ENCODE measurements around the gene MACO1. TPM values are rescaled to one million over a fixed set of nuclear protein-coding genes. Genes with fewer than 3 reads are reported as not detected.
"Not testable (repeated sequence)": the region's sequence is repeated elsewhere in the genome, so short reads cannot be mapped to it uniquely, and the experiment has no call there.

The MACO1 gene
- total RNA-seq, 1 experiment from 2014 or later, result 9.8 TPM

GRCh38 chr1:25389721-25390120, 41.0 kb upstream of the MACO1 start:
- H2AFZ ChIP-seq (ENCODE audit: low read depth, low read length, poor library complexity, severe bottlenecking); H4K20me1 ChIP-seq (ENCODE audit: insufficient read depth); H3K9me3 ChIP-seq (ENCODE audit: control insufficient read depth in 1 of 2, insufficient read depth in 1 of 2, low read depth in 1 of 2, low read length in 2 of 2); H3K79me2 ChIP-seq (ENCODE audit: insufficient read depth, low read length); H3K36me3 ChIP-seq (ENCODE audit: control insufficient read depth in 1 of 2, insufficient read depth in 2 of 2, low read length in 2 of 2); POLR2A ChIA-PET; H3K9ac ChIP-seq (ENCODE audit: low read length); H3K27me3 ChIP-seq (ENCODE audit: insufficient read depth, low read length); H3K4me3 ChIP-seq (replicated peaks in 1 of 2; ENCODE audit: low read depth in 1 of 2, low read length in 2 of 2); BruUV-seq (replicated peaks); CTCF ChIA-PET; intact Hi-C loops (cut with micrococcal nuclease); H3K4me2 ChIP-seq (ENCODE audit: low read length); DNase-seq (ENCODE audit: low read depth, low spot score); ATAC-seq; H3K27ac ChIP-seq (ENCODE audit: low read depth, low read length); RAD21 ChIA-PET (ENCODE audit: low non-redundant PET in 1 of 2, low total read pairs in 2 of 2, uncharacterized antibody in 2 of 2, unreplicated experiment in 2 of 2); H3K9me2 ChIP-seq (ENCODE audit: insufficient read depth); H3K4me1 ChIP-seq (ENCODE audit: control insufficient read depth in 1 of 2, insufficient read depth in 2 of 2, low read length in 2 of 2): not testable (repeated sequence)

GRCh38 chr1:25392841-25393240, 37.9 kb upstream of the MACO1 start:
- H3K27ac ChIP-seq (ENCODE audit: low read depth, low read length), result no peak overlapping the region
- no TSS peak for BruUV-seq (replicated peaks)
- no peaks in the 10 kb centered on the region for H3K4me1 ChIP-seq (ENCODE audit: control insufficient read depth in 1 of 2, insufficient read depth in 2 of 2, low read length in 2 of 2)
- H4K20me1 ChIP-seq (ENCODE audit: insufficient read depth), result no peaks in the 10 kb centered on the region
- CTCF ChIA-PET, result no interaction called here
- H3K36me3 ChIP-seq (ENCODE audit: control insufficient read depth in 1 of 2, insufficient read depth in 2 of 2, low read length in 2 of 2), result no peaks in the 10 kb centered on the region
- TF ChIP-seq CTCF (IDR thresholded peaks at IDR 0.05 in 2 of 3, conservative IDR thresholded peaks at IDR 0.05 in 1 of 3; ENCODE audit: borderline replicate concordance in 1 of 3, insufficient read depth in 1 of 3, low read depth in 2 of 3, low read length in 2 of 3) (no peak), SRF (IDR thresholded peaks at IDR 0.05; ENCODE audit: low read depth) (no peak), MAX (IDR thresholded peaks at IDR 0.05) (no peak), POLR2A (IDR thresholded peaks at IDR 0.05; ENCODE audit: borderline replicate concordance, extremely low read depth, insufficient read depth, insufficient read length) (no peak), POLR2AphosphoS5 (IDR thresholded peaks at IDR 0.05; ENCODE audit: low read depth, low read length) (no peak), TCF7L2 (IDR thresholded peaks at IDR 0.05; ENCODE audit: borderline replicate concordance, extremely low read depth, insufficient read depth, insufficient read length) (no peak), SP1 (IDR thresholded peaks at IDR 0.05; ENCODE audit: low read depth) (no peak), RAD21 (IDR thresholded peaks at IDR 0.05; ENCODE audit: low read depth) (no peak), FOSL1 (IDR thresholded peaks at IDR 0.05; ENCODE audit: low read depth) (no peak), EZH2phosphoT487 (IDR thresholded peaks at IDR 0.05; ENCODE audit: borderline replicate concordance) (no peak), CBX3 (IDR thresholded peaks at IDR 0.05; ENCODE audit: low read depth) (no peak)
- no peak for DNase-seq (ENCODE audit: low read depth, low spot score)
- intact Hi-C loops (cut with micrococcal nuclease), result no loop called here
- no peaks in the 10 kb centered on the region for H3K79me2 ChIP-seq (ENCODE audit: insufficient read depth, low read length)
- no peaks in the 10 kb centered on the region for H3K9me2 ChIP-seq (ENCODE audit: insufficient read depth)
- H3K9ac ChIP-seq (ENCODE audit: low read length), result no peak overlapping the region
- no peaks in the 10 kb centered on the region for H3K27me3 ChIP-seq (ENCODE audit: insufficient read depth, low read length)
- H3K9me3 ChIP-seq (ENCODE audit: control insufficient read depth in 1 of 2, insufficient read depth in 1 of 2, low read depth in 1 of 2, low read length in 2 of 2), result no peaks in the 10 kb centered on the region
- H2AFZ ChIP-seq (ENCODE audit: low read depth, low read length, poor library complexity, severe bottlenecking), result no peak overlapping the region
- H3K4me2 ChIP-seq (ENCODE audit: low read length), result no peak overlapping the region
- H3K4me3 ChIP-seq (replicated peaks in 1 of 2; ENCODE audit: low read depth in 1 of 2, low read length in 2 of 2), result no peak overlapping the region
- POLR2A ChIA-PET, result no interaction called here
- no peak for ATAC-seq
- RAD21 ChIA-PET (ENCODE audit: low non-redundant PET in 1 of 2, low total read pairs in 2 of 2, uncharacterized antibody in 2 of 2, unreplicated experiment in 2 of 2), result no interaction called here

DNA sequence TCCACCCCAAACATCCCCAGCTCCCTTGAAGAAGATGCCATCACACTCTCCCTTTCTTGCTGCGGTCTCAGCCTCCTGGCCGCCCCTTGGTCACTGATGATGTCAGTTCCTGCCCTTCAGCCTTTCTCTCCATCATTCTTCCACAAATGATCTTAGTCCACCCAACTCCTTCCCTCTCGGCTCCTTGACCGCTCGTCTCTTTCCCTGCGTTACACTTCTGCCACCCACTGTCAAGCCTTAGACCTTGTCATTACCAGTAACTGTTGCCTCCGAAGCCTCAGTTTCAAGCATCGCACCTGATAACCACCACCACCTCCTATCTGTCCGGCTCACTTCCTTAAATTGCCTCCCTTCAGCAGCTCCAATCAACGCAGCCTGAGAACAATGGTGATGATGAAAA, 33.1 kb upstream of the MACO1 start:
- H3K4me2 ChIP-seq (ENCODE audit: low read length); H2AFZ ChIP-seq (ENCODE audit: low read depth, low read length, poor library complexity, severe bottlenecking); H3K9ac ChIP-seq (ENCODE audit: low read length); H3K27me3 ChIP-seq (ENCODE audit: insufficient read depth, low read length); H3K9me3 ChIP-seq (ENCODE audit: control insufficient read depth in 1 of 2, insufficient read depth in 1 of 2, low read depth in 1 of 2, low read length in 2 of 2); CTCF ChIA-PET; H4K20me1 ChIP-seq (ENCODE audit: insufficient read depth); H3K27ac ChIP-seq (ENCODE audit: low read depth, low read length); H3K4me1 ChIP-seq (ENCODE audit: control insufficient read depth in 1 of 2, insufficient read depth in 2 of 2, low read length in 2 of 2); RAD21 ChIA-PET (ENCODE audit: low non-redundant PET in 1 of 2, low total read pairs in 2 of 2, uncharacterized antibody in 2 of 2, unreplicated experiment in 2 of 2); ATAC-seq; H3K4me3 ChIP-seq (replicated peaks in 1 of 2; ENCODE audit: low read depth in 1 of 2, low read length in 2 of 2); DNase-seq (ENCODE audit: low read depth, low spot score); H3K36me3 ChIP-seq (ENCODE audit: control insufficient read depth in 1 of 2, insufficient read depth in 2 of 2, low read length in 2 of 2); H3K79me2 ChIP-seq (ENCODE audit: insufficient read depth, low read length); intact Hi-C loops (cut with micrococcal nuclease); H3K9me2 ChIP-seq (ENCODE audit: insufficient read depth); POLR2A ChIA-PET; BruUV-seq (replicated peaks): not testable (repeated sequence)
